ENCODE measurements around the gene CERS4.

DNA sequence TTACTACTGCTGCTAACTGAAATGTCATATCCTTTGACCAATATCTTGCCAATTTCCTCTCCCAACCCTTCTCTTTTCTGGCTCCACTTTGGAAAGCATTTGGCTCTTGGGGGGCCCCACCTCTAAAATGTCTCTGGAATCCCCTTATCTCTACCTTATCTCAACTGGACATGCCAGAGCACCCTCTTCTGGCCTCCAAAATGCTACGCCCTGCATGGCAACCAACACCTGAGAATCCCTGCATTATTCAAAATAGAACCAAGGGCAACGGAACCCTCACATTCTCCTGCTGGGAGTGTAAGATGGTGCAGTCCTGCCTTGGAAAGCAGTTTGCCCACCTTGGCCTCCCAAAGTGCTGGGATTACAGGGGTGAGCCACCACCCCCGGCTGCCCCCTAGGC is 35.3 kb downstream of the CERS4 start:
- TF ChIP-seq EZH2 (IDR thresholded peaks at IDR 0.05; ENCODE audit: borderline replicate concordance, insufficient read depth, low read depth, low read length, poor library complexity, severe bottlenecking), result no peak
- TF ChIP-seq, protein P1, sequence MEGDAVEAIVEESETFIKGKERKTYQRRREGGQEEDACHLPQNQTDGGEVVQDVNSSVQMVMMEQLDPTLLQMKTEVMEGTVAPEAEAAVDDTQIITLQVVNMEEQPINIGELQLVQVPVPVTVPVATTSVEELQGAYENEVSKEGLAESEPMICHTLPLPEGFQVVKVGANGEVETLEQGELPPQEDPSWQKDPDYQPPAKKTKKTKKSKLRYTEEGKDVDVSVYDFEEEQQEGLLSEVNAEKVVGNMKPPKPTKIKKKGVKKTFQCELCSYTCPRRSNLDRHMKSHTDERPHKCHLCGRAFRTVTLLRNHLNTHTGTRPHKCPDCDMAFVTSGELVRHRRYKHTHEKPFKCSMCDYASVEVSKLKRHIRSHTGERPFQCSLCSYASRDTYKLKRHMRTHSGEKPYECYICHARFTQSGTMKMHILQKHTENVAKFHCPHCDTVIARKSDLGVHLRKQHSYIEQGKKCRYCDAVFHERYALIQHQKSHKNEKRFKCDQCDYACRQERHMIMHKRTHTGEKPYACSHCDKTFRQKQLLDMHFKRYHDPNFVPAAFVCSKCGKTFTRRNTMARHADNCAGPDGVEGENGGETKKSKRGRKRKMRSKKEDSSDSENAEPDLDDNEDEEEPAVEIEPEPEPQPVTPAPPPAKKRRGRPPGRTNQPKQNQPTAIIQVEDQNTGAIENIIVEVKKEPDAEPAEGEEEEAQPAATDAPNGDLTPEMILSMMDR (IDR thresholded peaks at IDR 0.05), result no peak
